ENCODE measurements around the gene ITPR1.

The ITPR1 gene

DNA sequence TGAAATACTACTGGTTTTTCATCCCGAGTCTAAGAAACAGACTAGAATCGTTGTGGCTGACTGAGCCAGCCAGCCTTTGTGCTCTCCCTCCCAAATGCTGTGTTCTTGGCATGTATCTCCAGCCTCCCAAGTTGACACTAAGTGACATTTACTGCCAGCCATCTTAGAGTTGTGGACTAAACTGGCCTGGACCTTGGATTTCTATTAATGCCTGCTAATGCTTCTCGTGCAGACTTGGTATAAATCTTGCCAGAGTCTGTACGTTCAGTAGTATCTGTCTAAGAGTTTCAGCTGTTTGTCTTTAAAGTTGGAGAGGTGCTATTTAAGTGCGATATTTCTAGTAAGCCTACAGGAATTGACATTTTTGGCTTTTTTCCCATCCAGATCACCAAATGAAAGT, 319.4 kb downstream of the ITPR1 start:
- TF ChIP-seq, protein P1, sequence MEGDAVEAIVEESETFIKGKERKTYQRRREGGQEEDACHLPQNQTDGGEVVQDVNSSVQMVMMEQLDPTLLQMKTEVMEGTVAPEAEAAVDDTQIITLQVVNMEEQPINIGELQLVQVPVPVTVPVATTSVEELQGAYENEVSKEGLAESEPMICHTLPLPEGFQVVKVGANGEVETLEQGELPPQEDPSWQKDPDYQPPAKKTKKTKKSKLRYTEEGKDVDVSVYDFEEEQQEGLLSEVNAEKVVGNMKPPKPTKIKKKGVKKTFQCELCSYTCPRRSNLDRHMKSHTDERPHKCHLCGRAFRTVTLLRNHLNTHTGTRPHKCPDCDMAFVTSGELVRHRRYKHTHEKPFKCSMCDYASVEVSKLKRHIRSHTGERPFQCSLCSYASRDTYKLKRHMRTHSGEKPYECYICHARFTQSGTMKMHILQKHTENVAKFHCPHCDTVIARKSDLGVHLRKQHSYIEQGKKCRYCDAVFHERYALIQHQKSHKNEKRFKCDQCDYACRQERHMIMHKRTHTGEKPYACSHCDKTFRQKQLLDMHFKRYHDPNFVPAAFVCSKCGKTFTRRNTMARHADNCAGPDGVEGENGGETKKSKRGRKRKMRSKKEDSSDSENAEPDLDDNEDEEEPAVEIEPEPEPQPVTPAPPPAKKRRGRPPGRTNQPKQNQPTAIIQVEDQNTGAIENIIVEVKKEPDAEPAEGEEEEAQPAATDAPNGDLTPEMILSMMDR (IDR thresholded peaks at IDR 0.05; ENCODE audit: low read length) = no peak
- no peak for TF ChIP-seq EZH2 (IDR thresholded peaks at IDR 0.05; ENCODE audit: borderline replicate concordance, low read length)
- no peaks in the 10 kb centered on the region for H3K36me3 ChIP-seq (ENCODE audit: insufficient read depth, low read length)
- H3K4me1 ChIP-seq (ENCODE audit: insufficient read depth, low read length, severe bottlenecking) = no peaks in the 10 kb centered on the region
- H3K4me2 ChIP-seq (ENCODE audit: low read length) = no peak overlapping the region
- no peaks in the 10 kb centered on the region for H4K20me1 ChIP-seq (ENCODE audit: insufficient read depth, low read length)
- H2AFZ ChIP-seq (ENCODE audit: low read length) = no peak overlapping the region
- H3K27ac ChIP-seq (ENCODE audit: low read depth, low read length, poor library complexity, severe bottlenecking) = no peak overlapping the region
- no peaks in the 10 kb centered on the region for H3K27me3 ChIP-seq (ENCODE audit: insufficient read depth, low read length)
- H3K9ac ChIP-seq (ENCODE audit: low read length) = no peak overlapping the region
- H3K79me2 ChIP-seq (ENCODE audit: insufficient read depth, low read length) = no peaks in the 10 kb centered on the region
- H3K9me3 ChIP-seq (ENCODE audit: low read length) = 0 out of 2 replicates have a peak, but pooled peaks cover 3% of the 10 kb centered on the region
- no peak overlapping the region for H3K4me3 ChIP-seq (ENCODE audit: low read depth, low read length, poor library complexity, severe bottlenecking)
- no peaks in the 10 kb centered on the region for H3K9me2 ChIP-seq (ENCODE audit: low read depth, low read length)
- no peaks in the 10 kb centered on the region for H3F3A ChIP-seq (ENCODE audit: insufficient read depth, low read length)

DNA sequence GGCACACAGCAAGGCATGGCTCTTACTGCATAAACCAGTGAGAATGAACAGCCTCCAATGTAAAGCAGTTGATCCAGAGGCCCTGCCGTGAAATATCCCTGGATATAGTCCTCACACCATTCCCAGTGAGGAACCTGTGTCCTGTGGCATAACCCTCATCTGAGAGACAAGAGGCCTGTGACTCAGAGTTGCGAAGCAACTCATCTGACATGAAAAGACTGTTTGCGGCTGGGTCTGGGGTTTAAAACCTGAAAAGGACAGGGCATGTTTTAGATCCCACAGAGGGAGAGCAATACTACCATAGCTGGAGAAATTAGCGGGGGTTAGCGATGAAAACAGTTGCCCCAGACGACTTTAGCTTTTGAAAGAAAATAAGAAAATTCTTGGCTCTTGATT, 320.8 kb downstream of the ITPR1 start:
- Histone ChIP-seq H3K9me2 (ENCODE audit: low read depth, low read length) (no peaks in the 10 kb centered on the region), H3K9ac (ENCODE audit: low read length) (no peak overlapping the region), H3K4me3 (ENCODE audit: low read depth, low read length, poor library complexity, severe bottlenecking) (no peak overlapping the region), H3K4me2 (ENCODE audit: low read length) (no peak overlapping the region), H4K20me1 (ENCODE audit: insufficient read depth, low read length) (no peaks in the 10 kb centered on the region), H3K79me2 (ENCODE audit: insufficient read depth, low read length) (no peaks in the 10 kb centered on the region), H3K27me3 (ENCODE audit: insufficient read depth, low read length) (no peaks in the 10 kb centered on the region), H3K36me3 (ENCODE audit: insufficient read depth, low read length) (no peaks in the 10 kb centered on the region), H3K4me1 (ENCODE audit: insufficient read depth, low read length, severe bottlenecking) (no peaks in the 10 kb centered on the region), H3K27ac (ENCODE audit: low read depth, low read length, poor library complexity, severe bottlenecking) (no peak overlapping the region), H3F3A (ENCODE audit: insufficient read depth, low read length) (no peaks in the 10 kb centered on the region), H3K9me3 (ENCODE audit: low read length) (0 out of 2 replicates have a peak, but pooled peaks cover 3% of the 10 kb centered on the region), H2AFZ (ENCODE audit: low read length) (no peak overlapping the region)
- TF ChIP-seq, protein P1 (IDR thresholded peaks at IDR 0.05; ENCODE audit: low read length) = no peak
- TF ChIP-seq EZH2 (IDR thresholded peaks at IDR 0.05; ENCODE audit: borderline replicate concordance, low read length) = no peak

DNA sequence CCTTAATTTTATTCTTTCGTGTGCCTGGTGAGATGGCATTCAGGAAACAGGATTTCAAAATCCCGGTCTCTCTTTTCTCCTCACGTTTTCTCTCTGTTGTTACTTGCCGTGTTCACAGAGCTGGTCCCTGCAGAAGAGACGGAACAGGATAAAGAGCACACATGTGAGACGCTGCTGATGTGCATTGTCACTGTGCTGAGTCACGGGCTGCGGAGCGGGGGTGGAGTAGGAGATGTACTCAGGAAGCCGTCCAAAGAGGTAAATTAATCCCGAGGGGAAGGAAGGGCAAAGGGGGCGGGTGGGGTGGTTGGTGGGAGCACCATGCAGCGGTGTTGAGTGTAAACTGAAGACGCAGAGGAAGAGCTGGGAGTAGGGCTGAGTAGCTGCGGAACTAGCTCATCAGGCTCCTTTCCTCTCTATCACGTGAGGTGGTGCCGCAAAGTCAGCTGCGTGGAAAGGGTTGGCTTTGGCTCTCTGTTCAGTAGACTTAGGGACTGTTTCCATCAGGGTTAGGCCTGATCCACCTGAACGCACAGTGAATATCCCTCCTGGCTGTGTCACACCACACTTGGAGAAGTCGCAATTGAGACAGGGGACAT, 321.3 kb downstream of the ITPR1 start:
- H3K9ac ChIP-seq (ENCODE audit: low read length) = no peak overlapping the region
- H3K79me2 ChIP-seq (ENCODE audit: insufficient read depth, low read length) = no peaks in the 10 kb centered on the region
- H3K4me2 ChIP-seq (ENCODE audit: low read length) = no peak overlapping the region
- TF ChIP-seq, protein P1 (IDR thresholded peaks at IDR 0.05; ENCODE audit: low read length) = no peak
- TF ChIP-seq EZH2 (IDR thresholded peaks at IDR 0.05; ENCODE audit: borderline replicate concordance, low read length) = no peak
- no peak overlapping the region for H3K4me3 ChIP-seq (ENCODE audit: low read depth, low read length, poor library complexity, severe bottlenecking)
- no peaks in the 10 kb centered on the region for H3F3A ChIP-seq (ENCODE audit: insufficient read depth, low read length)
- H3K36me3 ChIP-seq (ENCODE audit: insufficient read depth, low read length) = no peaks in the 10 kb centered on the region
- no peaks in the 10 kb centered on the region for H4K20me1 ChIP-seq (ENCODE audit: insufficient read depth, low read length)
- H3K9me2 ChIP-seq (ENCODE audit: low read depth, low read length) = no peaks in the 10 kb centered on the region
- no peaks in the 10 kb centered on the region for H3K27me3 ChIP-seq (ENCODE audit: insufficient read depth, low read length)
- H3K27ac ChIP-seq (ENCODE audit: low read depth, low read length, poor library complexity, severe bottlenecking) = no peak overlapping the region
- H3K9me3 ChIP-seq (ENCODE audit: low read length) = 0 out of 2 replicates have a peak, but pooled peaks cover 3% of the 10 kb centered on the region
- H3K4me1 ChIP-seq (ENCODE audit: insufficient read depth, low read length, severe bottlenecking) = no peaks in the 10 kb centered on the region
- no peak overlapping the region for H2AFZ ChIP-seq (ENCODE audit: low read length)
